Chondrocyte (in vitro differentiated cells): ENCODE data around the gene PIMREG. TPM values are rescaled to one million over a fixed set of nuclear protein-coding genes. Genes with fewer than 3 reads are reported as not detected.

ENCODE experiments used
- DNase-seq: peaks from one replicate; pipeline ENCODE4 v3.0.0; 2021; ENCODE audit warnings: mixed read lengths, low spot score
- H3K27ac Mint-ChIP-seq: one replicate; pipeline ENCODE4 v1.8.0; 2021; ENCODE audit warnings: mild to moderate bottlenecking, moderate library complexity, mixed read lengths; ENCODE audit not compliant: unreplicated experiment
- H3K27me3 Mint-ChIP-seq: 2 replicates; pipeline ENCODE4 v1.8.0; 2021; ENCODE audit warnings: low read depth, mixed read lengths
- H3K36me3 Mint-ChIP-seq: 2 replicates; pipeline ENCODE4 v1.8.0; 2021; ENCODE audit warnings: low read depth, mixed read lengths
- H3K4me1 Mint-ChIP-seq: 2 replicates; pipeline ENCODE4 v1.8.0; 2021; ENCODE audit warnings: low read depth, mild to moderate bottlenecking, mixed read lengths
- H3K4me3 Mint-ChIP-seq: one replicate; pipeline ENCODE4 v1.8.0; 2021; ENCODE audit warnings: mild to moderate bottlenecking, moderate library complexity, mixed read lengths; ENCODE audit not compliant: unreplicated experiment
- H3K9me3 Mint-ChIP-seq: 2 replicates; pipeline ENCODE4 v1.8.0; 2021; ENCODE audit warnings: low read depth, mixed read lengths
- CTCF ChIP-seq: fragments of 200-600 bp; sonication (generic); IDR thresholded peaks from 2 replicates; pipeline ENCODE4 v1.5.0; 2021; ENCODE audit warnings: antibody characterized with exemption, mild to moderate bottlenecking, moderate library complexity
- total RNA-seq: library from RNA; stranded (reverse); gene quantifications from 3 replicates; pipeline ENCODE4 v1.2.1, GENCODE V29; 2021

The PIMREG gene
- total RNA-seq, 1 donor from 2014 or later, result 7.0 TPM

DNA sequence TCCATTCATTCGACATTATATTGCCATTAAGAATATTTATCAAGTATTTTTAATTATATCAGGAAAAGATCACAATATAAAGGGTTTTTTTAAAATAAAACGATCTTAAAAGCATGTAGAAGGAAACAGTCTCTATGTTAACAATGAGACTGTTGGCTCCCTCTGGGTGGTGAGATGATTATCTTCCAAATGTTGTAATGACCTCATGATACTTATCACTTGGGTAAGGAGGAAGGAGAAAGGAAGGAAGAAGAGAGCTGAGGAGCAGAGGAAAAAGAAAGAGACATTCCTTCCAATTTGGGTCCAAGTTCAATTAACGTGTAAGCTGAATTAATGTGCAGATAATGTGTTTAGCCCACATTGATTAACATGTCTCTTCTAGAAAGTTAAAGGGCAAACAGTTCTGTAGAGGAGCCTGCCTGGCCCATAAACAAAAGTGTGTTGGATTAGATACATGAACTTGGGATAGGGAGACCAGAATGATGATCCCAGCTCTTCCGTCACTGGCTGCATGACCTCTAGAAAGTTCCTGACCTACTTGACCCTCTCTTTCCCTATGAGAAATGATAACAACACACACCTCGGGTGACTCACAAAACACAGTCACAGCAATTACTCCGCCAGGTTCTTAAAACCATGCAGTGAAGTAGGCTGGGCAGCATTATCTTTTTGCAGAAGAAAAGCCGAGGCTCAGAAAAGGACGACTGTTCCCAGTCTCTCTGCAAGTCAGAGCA lies 32.0 kb downstream of the PIMREG start:
- Mint-ChIP-seq H3K4me1 (peaks cover 13% of the 10 kb centered on the region), H3K27me3 (no peaks in the 10 kb centered on the region), H3K36me3 (no peaks in the 10 kb centered on the region), H3K4me3 (no peak overlapping the region), H3K27ac (no peak overlapping the region), H3K9me3 (no peaks in the 10 kb centered on the region)
- no peak for TF ChIP-seq CTCF
- DNase-seq, result no peak

DNA sequence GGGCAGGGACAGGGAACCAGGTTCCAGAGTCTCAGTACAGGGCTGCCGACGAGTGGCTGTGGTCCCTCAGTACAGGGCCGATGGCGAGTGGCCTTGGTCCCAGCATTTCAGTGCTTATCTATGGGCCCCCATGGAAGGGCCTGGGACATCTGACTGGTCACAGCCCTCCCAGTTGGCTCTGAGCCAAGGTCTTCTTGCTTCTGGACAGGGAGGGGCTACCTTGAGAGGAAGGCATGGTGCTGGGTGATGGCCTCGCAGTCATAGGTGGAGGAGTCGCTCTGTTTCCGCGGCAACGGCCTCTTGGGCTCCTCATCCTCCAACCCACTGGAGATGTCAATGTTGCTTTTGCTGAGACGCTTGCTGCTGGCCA lies 32.5 kb downstream of the PIMREG start:
- no peak overlapping the region for H3K27ac Mint-ChIP-seq

GRCh38 chr17:6477831-6478383 lies 33.7 kb downstream of the PIMREG start:
- peaks cover 5% of the 10 kb centered on the region for H3K4me1 Mint-ChIP-seq
- H3K9me3 Mint-ChIP-seq, result no peaks in the 10 kb centered on the region
- H3K27ac Mint-ChIP-seq, result no peak overlapping the region
- H3K27me3 Mint-ChIP-seq, result peaks cover 6% of the 10 kb centered on the region
- no peak for DNase-seq
- peaks cover 5% of the 10 kb centered on the region for H3K36me3 Mint-ChIP-seq
- TF ChIP-seq CTCF, result no peak
- H3K4me3 Mint-ChIP-seq, result no peak overlapping the region

More for the DNA sequence above, 32.5 kb downstream of the PIMREG start:
- peaks cover 9% of the 10 kb centered on the region for H3K4me1 Mint-ChIP-seq
- no peaks in the 10 kb centered on the region for H3K9me3 Mint-ChIP-seq
- no peak for DNase-seq
- TF ChIP-seq CTCF, result no peak
- peaks cover 3% of the 10 kb centered on the region for H3K27me3 Mint-ChIP-seq
- H3K36me3 Mint-ChIP-seq, result peaks cover 3% of the 10 kb centered on the region
- H3K4me3 Mint-ChIP-seq, result no peak overlapping the region

DNA sequence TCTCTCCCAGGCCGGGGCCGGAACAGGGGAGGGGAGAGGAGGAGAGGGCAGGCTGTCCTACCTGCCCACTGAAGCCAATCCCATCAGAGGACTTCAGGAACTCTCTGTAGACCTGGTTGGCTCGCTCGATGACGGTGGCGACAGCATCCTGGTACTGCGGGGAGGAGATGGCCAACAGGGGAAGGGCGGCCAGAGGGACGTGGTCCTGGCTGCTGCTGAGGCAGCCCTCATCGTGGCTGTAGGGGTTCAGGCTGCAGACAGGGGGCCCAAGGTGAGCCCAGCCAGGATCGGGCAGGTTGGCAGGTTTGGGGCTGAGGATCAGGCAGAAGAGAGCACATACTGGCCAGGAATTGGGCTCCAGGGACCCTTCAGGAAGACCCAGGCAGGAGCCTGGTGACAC lies 34.2 kb downstream of the PIMREG start:
- H3K27ac Mint-ChIP-seq, result no peak overlapping the region
- DNase-seq, result no peak
- H3K36me3 Mint-ChIP-seq, result peaks cover 5% of the 10 kb centered on the region
- no peaks in the 10 kb centered on the region for H3K9me3 Mint-ChIP-seq
- peaks cover 6% of the 10 kb centered on the region for H3K27me3 Mint-ChIP-seq
- H3K4me3 Mint-ChIP-seq, result no peak overlapping the region
- H3K4me1 Mint-ChIP-seq, result no peaks in the 10 kb centered on the region
- TF ChIP-seq CTCF, result no peak

DNA sequence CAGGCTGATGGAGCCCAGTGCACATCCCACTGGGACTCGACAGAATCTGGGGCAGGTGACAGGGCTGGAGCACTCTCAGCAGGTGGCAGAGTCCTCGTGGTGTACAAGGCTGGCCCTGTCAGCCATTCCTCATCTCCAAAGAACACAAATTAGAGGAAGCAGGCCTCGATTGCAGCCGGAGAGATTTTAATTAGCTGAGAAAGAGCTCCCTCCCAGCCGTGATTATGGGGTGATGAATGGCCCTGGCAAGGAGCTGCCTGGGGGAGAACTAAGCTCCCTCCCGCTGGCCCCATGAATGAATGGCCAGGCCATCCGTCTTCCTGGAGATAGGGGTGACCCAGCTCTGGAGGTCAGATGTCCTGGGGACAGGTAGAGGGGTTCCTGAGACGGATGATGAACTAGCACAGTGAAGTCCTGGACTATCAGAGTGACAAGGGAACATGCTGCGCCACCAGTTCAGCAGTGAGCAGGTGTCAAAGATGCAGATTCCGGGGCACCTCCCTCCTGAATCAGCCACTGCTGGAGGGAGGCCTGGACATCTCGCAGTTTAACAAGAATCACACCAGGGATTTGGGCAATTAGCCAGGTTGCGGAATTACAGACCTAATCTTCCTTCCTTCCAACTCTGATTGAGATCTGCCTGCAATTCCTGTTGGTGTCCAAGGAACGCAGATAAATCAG lies 35.5 kb downstream of the PIMREG start:
- Mint-ChIP-seq H3K9me3 (no peaks in the 10 kb centered on the region), H3K4me3 (no peak overlapping the region), H3K4me1 (no peaks in the 10 kb centered on the region), H3K36me3 (peaks cover 5% of the 10 kb centered on the region), H3K27me3 (peaks cover 6% of the 10 kb centered on the region), H3K27ac (no peak overlapping the region)
- TF ChIP-seq CTCF, result no peak
- DNase-seq, result no peak
